Endodermal cell (in vitro differentiated cells): ENCODE results near the gene CTNND2. TPM values are rescaled to one million over a fixed set of nuclear protein-coding genes. Genes with fewer than 3 reads are reported as not detected.

Experiments
- DNase-seq: peaks from one replicate; pipeline ENCODE4 v3.0.0-alpha.2; 2017
- H3K27ac ChIP-seq: 2 replicates; pipeline ENCODE4 v1.5.1; 2013; ENCODE audit warnings: mild to moderate bottlenecking, low read depth, low read length, moderate library complexity
- H3K27me3 ChIP-seq: 2 replicates; pipeline ENCODE4 v1.6.1; 2013; ENCODE audit warnings: mild to moderate bottlenecking, low read length, moderate library complexity; ENCODE audit not compliant: insufficient read depth, control insufficient read depth, poor library complexity, severe bottlenecking
- H3K36me3 ChIP-seq: 2 replicates; pipeline ENCODE4 v1.7.0; 2013; ENCODE audit warnings: mild to moderate bottlenecking, low read length, moderate library complexity; ENCODE audit not compliant: control insufficient read depth, insufficient read depth
- H3K4me1 ChIP-seq: one replicate; pipeline ENCODE4 v1.7.0; 2013; ENCODE audit warnings: low read length; ENCODE audit not compliant: control insufficient read depth, insufficient read depth
- H3K4me3 ChIP-seq: 2 replicates; pipeline ENCODE4 v1.5.1; 2013; ENCODE audit warnings: mild to moderate bottlenecking, low read length, moderate library complexity
- H3K9ac ChIP-seq: 2 replicates; pipeline ENCODE4 v1.6.1; 2013; ENCODE audit warnings: mild to moderate bottlenecking, low read length, moderate library complexity; ENCODE audit not compliant: poor library complexity, severe bottlenecking; ENCODE audit errors: extremely low read depth
- H3K9me3 ChIP-seq: 2 replicates; pipeline ENCODE4 v1.6.1; 2013; ENCODE audit warnings: mild to moderate bottlenecking, low read length, moderate library complexity; ENCODE audit not compliant: control insufficient read depth
- H3K27ac Mint-ChIP-seq: 2 replicates; pipeline ENCODE4 v1.8.0; 2020; ENCODE audit warnings: mixed read lengths
- H3K27me3 Mint-ChIP-seq: 2 replicates; pipeline ENCODE4 v1.8.0; 2021; ENCODE audit warnings: mild to moderate bottlenecking, mixed read lengths; ENCODE audit not compliant: insufficient read depth
- H3K36me3 Mint-ChIP-seq: 2 replicates; pipeline ENCODE4 v1.8.0; 2020; ENCODE audit warnings: low read depth, mixed read lengths
- H3K4me1 Mint-ChIP-seq: 2 replicates; pipeline ENCODE4 v1.8.0; 2020; ENCODE audit warnings: mixed read lengths
- H3K4me3 Mint-ChIP-seq: 2 replicates; pipeline ENCODE4 v1.8.0; 2020; ENCODE audit warnings: mild to moderate bottlenecking, moderate library complexity, mixed read lengths
- H3K9me3 Mint-ChIP-seq: 2 replicates; pipeline ENCODE4 v1.8.0; 2020; ENCODE audit warnings: mild to moderate bottlenecking, mixed read lengths
- CTCF ChIP-seq: fragments of 200-600 bp; sonication (generic); conservative IDR thresholded peaks from 2 replicates; pipeline ENCODE4 v1.5.0; 2021; ENCODE audit warnings: antibody characterized with exemption, mild to moderate bottlenecking
- WGBS, 2 experiments: methylation state at CpG; one replicate each; pipeline versions ENCODE4 v1.1.5 to v1.1.7; 2013; ENCODE audit warnings: missing lambda C conversion rate in 2 of 2, mixed read lengths in 1 of 2; ENCODE audit not compliant: insufficient coverage in 1 of 2, insufficient read length in 1 of 2; 5-methylcytosine and 5-hydroxymethylcytosine counted together
- total RNA-seq, 2 donors: library from RNA; stranded (reverse); fragmentation: NEBNext Ultra II Directional in 1 of 2; extraction: Animal tissue kit (Norgen Biotek cat#: 25700) in 1 of 2; gene quantifications; 2 replicates in 1 of 2; 3 replicates in 1 of 2; pipeline ENCODE4 v1.2.1, GENCODE V29; 2021

CTNND2 gene
- total RNA-seq, 2 donors from 2014 or later: 6.5 to 10.3 TPM

- no peak overlapping the region for H3K9ac ChIP-seq
- Mint-ChIP-seq H3K9me3 (no peaks in the 10 kb centered on the region), H3K36me3 (no peaks in the 10 kb centered on the region), H3K4me3 (no peak overlapping the region), H3K4me1 (peaks cover 6% of the 10 kb centered on the region), H3K27me3 (no peaks in the 10 kb centered on the region), H3K27ac (no peak overlapping the region)
- H3K27me3 ChIP-seq: no peaks in the 10 kb centered on the region
- DNase-seq: no peak
- WGBS, 2 experiments: 83% methylated on average over 1 of the region's 1 CpG; no CpG with 5 or more reads in 1 of the 2 experiments
- H3K36me3 ChIP-seq: no peaks in the 10 kb centered on the region
- no peaks in the 10 kb centered on the region for H3K9me3 ChIP-seq
- no peak overlapping the region for H3K4me3 ChIP-seq
- H3K27ac ChIP-seq: no peak overlapping the region
- no peaks in the 10 kb centered on the region for H3K4me1 ChIP-seq
- no peak for TF ChIP-seq CTCF
Observed at GRCh38 chr5:11252075-11252474, 652.2 kb downstream of the CTNND2 start.

GRCh38 chr5:11251247-11251646, 653.0 kb downstream of the CTNND2 start:
- no peak overlapping the region for H3K4me3 ChIP-seq
- TF ChIP-seq CTCF: no peak
- DNase-seq: no peak
- H3K4me1 Mint-ChIP-seq: peaks cover 6% of the 10 kb centered on the region
- H3K27me3 ChIP-seq: no peaks in the 10 kb centered on the region
- WGBS, 2 experiments: 80 to 91% methylated on average over 5 to 6 of the region's 6 CpGs
- H3K9me3 ChIP-seq: no peaks in the 10 kb centered on the region
- no peaks in the 10 kb centered on the region for H3K4me1 ChIP-seq
- no peaks in the 10 kb centered on the region for H3K9me3 Mint-ChIP-seq
- H3K27ac ChIP-seq: no peak overlapping the region
- H3K36me3 Mint-ChIP-seq: no peaks in the 10 kb centered on the region
- no peak overlapping the region for H3K4me3 Mint-ChIP-seq
- H3K9ac ChIP-seq: no peak overlapping the region
- no peak overlapping the region for H3K27ac Mint-ChIP-seq
- no peaks in the 10 kb centered on the region for H3K36me3 ChIP-seq
- no peaks in the 10 kb centered on the region for H3K27me3 Mint-ChIP-seq

GRCh38 chr5:11248966-11249365, 655.3 kb downstream of the CTNND2 start:
- Mint-ChIP-seq H3K4me1 (peaks cover 6% of the 10 kb centered on the region), H3K4me3 (no peak overlapping the region), H3K36me3 (no peaks in the 10 kb centered on the region), H3K27ac (no peak overlapping the region), H3K27me3 (no peaks in the 10 kb centered on the region), H3K9me3 (no peaks in the 10 kb centered on the region)
- Histone ChIP-seq H3K36me3 (no peaks in the 10 kb centered on the region), H3K4me3 (no peak overlapping the region), H3K9ac (no peak overlapping the region), H3K9me3 (no peaks in the 10 kb centered on the region), H3K27me3 (no peaks in the 10 kb centered on the region), H3K4me1 (no peaks in the 10 kb centered on the region), H3K27ac (no peak overlapping the region)
- 92 to 94% methylated on average over 4 of the region's 4 CpGs for WGBS, 2 experiments
- TF ChIP-seq CTCF: no peak
- no peak for DNase-seq
